IMR-90 (cell line): Measurements from ENCODE around the gene ETFA. TPM values are rescaled to one million over a fixed set of nuclear protein-coding genes. Genes with fewer than 3 reads are reported as not detected.

Experiments
- ATAC-seq: fragments of 200-7000 bp; cut with Tn5 transposase; 2 replicates; pipeline ENCODE4 v1.9.1; 2020; ENCODE audit warnings: low read depth, mild to moderate bottlenecking, moderate library complexity
- BruUV-seq: library from RNA; stranded (reverse); fragments of 400-500 nt; replicated peaks from 2 replicates; lab custom pipeline; 2021; lab: Mats Ljungman, UMichigan
- CTCF ChIA-PET: fragments of 300-600 bp; formaldehyde crosslinking; extraction: SDS; loops from one replicate; lab custom pipeline; 2021; ENCODE audit warnings: antibody characterized with exemption; lab: Yijun Ruan, JAX
- POLR2A ChIA-PET: fragments of 300-600 bp; sonication (Branson Sonifier 250); formaldehyde crosslinking; loops from one replicate; lab custom pipeline; 2022; ENCODE audit warnings: antibody characterized with exemption; ENCODE audit not compliant: unreplicated experiment; lab: Charles Lee
- DNase-seq: peaks from one replicate; pipeline ENCODE4 v3.0.0; 2013
- H2AFZ ChIP-seq: replicated peaks from 2 replicates; pipeline ENCODE3; 2013; ENCODE audit warnings: low read length, mild to moderate bottlenecking; ENCODE audit not compliant: poor library complexity
- H2AK5ac ChIP-seq: 2 replicates; pipeline ENCODE4 v1.6.1; 2013; ENCODE audit warnings: low read depth, low read length, inconsistent platforms
- H2AK9ac ChIP-seq: replicated peaks from 2 replicates; pipeline ENCODE3; 2013; ENCODE audit warnings: mild to moderate bottlenecking, low read depth, low read length, moderate library complexity; ENCODE audit not compliant: poor library complexity
- H2BK120ac ChIP-seq: 2 replicates; pipeline ENCODE4 v1.6.1; 2013; ENCODE audit warnings: low read depth, low read length, inconsistent platforms
- H2BK15ac ChIP-seq: 3 replicates; pipeline ENCODE4 v1.6.1; 2013; ENCODE audit warnings: low read depth, low read length, inconsistent platforms
- H2BK20ac ChIP-seq: 2 replicates; pipeline ENCODE4 v1.6.1; 2013; ENCODE audit warnings: low read depth, mild to moderate bottlenecking, inconsistent platforms, low read length, moderate library complexity
- H2BK5ac ChIP-seq: 2 replicates; pipeline ENCODE4 v1.6.1; 2013; ENCODE audit warnings: mild to moderate bottlenecking, low read depth, low read length, inconsistent platforms; ENCODE audit not compliant: poor library complexity, severe bottlenecking
- H3K14ac ChIP-seq: replicated peaks from 2 replicates; pipeline ENCODE4 v1.6.1; 2013; ENCODE audit warnings: low read depth, low read length, inconsistent platforms
- H3K18ac ChIP-seq: 2 replicates; pipeline ENCODE4 v1.6.1; 2013; ENCODE audit warnings: low read depth, low read length, control low read depth
- H3K23ac ChIP-seq: 2 replicates; pipeline ENCODE4 v1.6.1; 2013; ENCODE audit warnings: low read depth, low read length, inconsistent platforms
- H3K27ac ChIP-seq: 2 replicates; pipeline ENCODE4 v1.5.1; 2013; ENCODE audit warnings: mild to moderate bottlenecking, control low read depth, low read length; ENCODE audit not compliant: insufficient read depth
- H3K27me3 ChIP-seq: 2 replicates; pipeline ENCODE4 v1.6.1; 2013; ENCODE audit warnings: low read length; ENCODE audit not compliant: control insufficient read depth, insufficient read depth
- H3K36me3 ChIP-seq: 2 replicates; pipeline ENCODE4 v1.6.1; 2013; ENCODE audit warnings: low read length, mixed read lengths; ENCODE audit not compliant: control insufficient read depth, insufficient read depth
- H3K4ac ChIP-seq: 2 replicates; pipeline ENCODE4 v1.6.1; 2013; ENCODE audit warnings: low read depth, low read length, inconsistent platforms
- H3K4me1 ChIP-seq: 2 replicates; pipeline ENCODE4 v1.6.1; 2013; ENCODE audit warnings: low read length, mixed read lengths; ENCODE audit not compliant: control insufficient read depth, insufficient read depth
- H3K4me2 ChIP-seq: 2 replicates; pipeline ENCODE4 v1.6.1; 2013; ENCODE audit warnings: low read depth, mild to moderate bottlenecking, control low read depth, low read length, moderate library complexity
- H3K4me3 ChIP-seq: 2 replicates; pipeline ENCODE4 v1.5.1; 2013; ENCODE audit warnings: low read depth, mild to moderate bottlenecking, control low read depth, low read length, moderate library complexity; ENCODE audit not compliant: insufficient read depth
- H3K56ac ChIP-seq: 2 replicates; pipeline ENCODE4 v1.6.1; 2013; ENCODE audit warnings: low read length, inconsistent platforms; ENCODE audit not compliant: insufficient read depth; ENCODE audit errors: extremely low read depth
- H3K79me1 ChIP-seq, 2 experiments: 2 replicates each; pipeline ENCODE4 v1.6.1; 2013; ENCODE audit warnings: low read length in 2 of 2, inconsistent platforms in 1 of 2, low read depth in 1 of 2
- H3K9ac ChIP-seq: 2 replicates; pipeline ENCODE4 v1.6.1; 2013; ENCODE audit warnings: low read depth, low read length, control low read depth
- H3K9me1 ChIP-seq: 2 replicates; pipeline ENCODE4 v1.6.1; 2013; ENCODE audit warnings: low read length, inconsistent platforms; ENCODE audit not compliant: insufficient read depth
- H3K9me3 ChIP-seq: 2 replicates; pipeline ENCODE4 v1.6.1; 2013; ENCODE audit warnings: low read length; ENCODE audit not compliant: control insufficient read depth, insufficient read depth
- H4K20me1 ChIP-seq: 2 replicates; pipeline ENCODE4 v1.6.1; 2013; ENCODE audit warnings: low read length, inconsistent platforms; ENCODE audit not compliant: insufficient read depth
- H4K5ac ChIP-seq: 2 replicates; pipeline ENCODE4 v1.6.1; 2013; ENCODE audit warnings: mild to moderate bottlenecking, low read depth, low read length, control low read depth
- H4K8ac ChIP-seq, 2 experiments: 2 replicates each; pipeline ENCODE4 v1.6.1; 2013; ENCODE audit warnings: low read depth in 2 of 2, low read length in 2 of 2, control low read depth in 1 of 2, inconsistent platforms in 1 of 2
- H4K91ac ChIP-seq: 2 replicates; pipeline ENCODE4 v1.6.1; 2013; ENCODE audit warnings: low read depth, low read length, inconsistent platforms; ENCODE audit not compliant: insufficient read depth
- CHD1 ChIP-seq: IDR thresholded peaks from 2 replicates; pipeline ENCODE4 v1.6.1; 2012; ENCODE audit warnings: low read depth, low read length, improper control_type of control experiment
- FOS ChIP-seq: fragments of 150-350 bp; IDR thresholded peaks from 2 replicates; pipeline ENCODE4 v1.6.1; 2016; ENCODE audit warnings: low read depth, low read length
- MAFK ChIP-seq: IDR thresholded peaks from 2 replicates; pipeline ENCODE4 v1.6.1; 2012; ENCODE audit warnings: low read depth, low read length, improper control_type of control experiment
- MAZ ChIP-seq: IDR thresholded peaks from 2 replicates; pipeline ENCODE4 v1.6.1; 2012; ENCODE audit warnings: low read depth, mild to moderate bottlenecking, low read length, improper control_type of control experiment, moderate library complexity, borderline replicate concordance
- MXI1 ChIP-seq: IDR thresholded peaks from 2 replicates; pipeline ENCODE4 v1.6.1; 2012; ENCODE audit warnings: low read depth, mild to moderate bottlenecking, low read length, moderate library complexity, borderline replicate concordance
- NFE2L2 ChIP-seq: fragments of 150-350 bp; IDR thresholded peaks from 2 replicates; pipeline ENCODE4 v1.6.1; 2016; ENCODE audit warnings: low read depth, mild to moderate bottlenecking, low read length
- RAD21 ChIP-seq: IDR thresholded peaks from 2 replicates; pipeline ENCODE4 v1.6.1; 2012; ENCODE audit warnings: low read length, improper control_type of control experiment
- RCOR1 ChIP-seq: IDR thresholded peaks from 2 replicates; pipeline ENCODE4 v1.6.1; 2012; ENCODE audit warnings: mild to moderate bottlenecking, low read length, improper control_type of control experiment; ENCODE audit not compliant: insufficient replicate concordance
- RFX5 ChIP-seq: IDR thresholded peaks from 2 replicates; pipeline ENCODE4 v1.8.0; 2012; ENCODE audit warnings: low read depth, mild to moderate bottlenecking, low read length, moderate library complexity
- SMC3 ChIP-seq: fragments of 150-350 bp; IDR thresholded peaks from 2 replicates; pipeline ENCODE4 v1.6.1; 2016; ENCODE audit warnings: low read depth, mild to moderate bottlenecking, antibody characterized with exemption, low read length, moderate library complexity
- USF2 ChIP-seq: fragments of 150-350 bp; IDR thresholded peaks from 2 replicates; pipeline ENCODE4 v1.6.1; 2017; ENCODE audit warnings: mild to moderate bottlenecking, antibody characterized with exemption, low read length, low read depth
- WGBS, 2 experiments: methylation state at CpG; one replicate each; pipeline versions ENCODE4 v1.1.5 to v1.1.7; 2013; ENCODE audit warnings: missing lambda C conversion rate in 2 of 2; ENCODE audit not compliant: insufficient read length in 1 of 2; ENCODE audit errors: extremely low coverage in 2 of 2; 5-methylcytosine and 5-hydroxymethylcytosine counted together
- dilution Hi-C: fragments of 300-500 bp; cut with HindIII; formaldehyde crosslinking; loops from one replicate; pipeline ENCODE4 v1.14.3; 2018; ENCODE audit warnings: low sequenced_read_pairs; ENCODE audit not compliant: unreplicated experiment
- in situ Hi-C: fragments of 300-500 bp; cut with MboI; formaldehyde crosslinking; loops from 3 replicates; pipeline ENCODE4 v1.14.3; 2019; ENCODE audit warnings: low sequenced_read_pairs, inconsistent platforms, mixed read lengths
- intact Hi-C: fragments of 100-400 bp; cut with micrococcal nuclease; formaldehyde crosslinking; loops from 2 replicates; pipeline ENCODE4 v1.10.0; 2022
- polyA plus RNA-seq, 3 experiments: library from polyadenylated mRNA; depleted of rRNA; stranded (reverse); fragments of >200 nt; gene quantifications; 2 replicates each; pipeline ENCODE4 v1.2.3, GENCODE V29; 2012; ENCODE audit warnings: low replicate concordance in 1 of 3
- total RNA-seq: library from RNA; depleted of rRNA; stranded (reverse); fragments of >200 nt; gene quantifications from 2 replicates; pipeline ENCODE4 v1.2.3, GENCODE V29; 2012
- TF ChIP-seq, protein P1 (sequence below): fragments of 150-350 bp; IDR thresholded peaks from 2 replicates; pipeline ENCODE4 v1.6.1; 2016; ENCODE audit warnings: low read depth, mild to moderate bottlenecking, low read length, moderate library complexity, borderline replicate concordance
- TF ChIP-seq, protein P2 (sequence below): conservative IDR thresholded peaks from 2 replicates; pipeline ENCODE4 v1.5.1; 2012; ENCODE audit warnings: mild to moderate bottlenecking, low read depth, low read length, improper control_type of control experiment

ETFA gene
- total and polyA plus RNA-seq, 2 of the 4 experiments (the other 2 are of a cell fraction): 115 to 172 TPM

DNA sequence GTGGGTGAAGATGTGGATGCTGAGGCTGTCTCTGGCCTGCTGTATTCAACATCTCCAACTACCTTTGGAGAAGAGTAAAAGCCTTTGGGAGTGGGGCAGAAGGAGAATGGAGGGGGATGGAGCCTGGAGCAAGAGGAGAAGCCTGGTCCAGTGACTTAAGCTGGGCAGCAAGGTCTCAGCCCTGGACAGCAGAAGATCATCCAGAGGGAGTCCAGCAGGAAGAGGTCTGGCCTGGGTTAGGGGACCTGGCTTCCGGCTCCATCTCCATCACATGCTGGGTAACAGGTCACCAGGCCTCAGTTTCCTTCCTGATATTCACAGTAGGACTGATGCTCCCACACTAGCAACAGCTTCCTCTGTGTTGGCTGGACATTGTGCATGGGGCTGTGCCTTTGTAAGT, 21.5 kb upstream of the ETFA start:
- POLR2A ChIA-PET: no interaction called here
- Histone ChIP-seq H3K27ac (no peak overlapping the region), H2BK15ac (no peak overlapping the region), H3K4me1 (peaks cover 5% of the 10 kb centered on the region), H2AFZ (no peak overlapping the region), H3K18ac (no peak overlapping the region), H2AK9ac (no peak overlapping the region), H3K4ac (no peak overlapping the region), H3K23ac (no peak overlapping the region), H3K14ac (no peak overlapping the region), H3K4me2 (no peak overlapping the region), H2BK120ac (no peak overlapping the region), H2AK5ac (no peak overlapping the region), H3K27me3 (no peaks in the 10 kb centered on the region), H3K9me1 (peaks cover 3% of the 10 kb centered on the region; the same call in 1 of the 2 replicates), H3K9me3 (no peaks in the 10 kb centered on the region), H3K9ac (no peak overlapping the region), H4K5ac (no peak overlapping the region), H2BK5ac (no peak overlapping the region), H3K56ac (no peak overlapping the region), H4K91ac (no peak overlapping the region), H3K4me3 (no peak overlapping the region), H4K20me1 (no peaks in the 10 kb centered on the region), H4K8ac (no peak overlapping the region), H3K79me1 (peaks cover 0 to 7% of the 10 kb centered on the region in 2 experiments; a peak in 1 of 4 replicates), H3K36me3 (no peaks in the 10 kb centered on the region), H2BK20ac (no peak overlapping the region)
- no TSS peak for BruUV-seq
- no CpG with 5 or more reads among the region's 1 CpG for WGBS, 2 experiments
- CTCF ChIA-PET: no interaction called here
- intact Hi-C loops (no loop called here), dilution Hi-C loops (no loop called here), in situ Hi-C loops (loop anchor here (5.0 kb wide), 1 partner anchor 135 kb away; no protein-coding TSS in a partner anchor)
- ATAC-seq (no peak), DNase-seq (no peak)
- TF ChIP-seq RFX5: no peak
- TF ChIP-seq, protein P1, sequence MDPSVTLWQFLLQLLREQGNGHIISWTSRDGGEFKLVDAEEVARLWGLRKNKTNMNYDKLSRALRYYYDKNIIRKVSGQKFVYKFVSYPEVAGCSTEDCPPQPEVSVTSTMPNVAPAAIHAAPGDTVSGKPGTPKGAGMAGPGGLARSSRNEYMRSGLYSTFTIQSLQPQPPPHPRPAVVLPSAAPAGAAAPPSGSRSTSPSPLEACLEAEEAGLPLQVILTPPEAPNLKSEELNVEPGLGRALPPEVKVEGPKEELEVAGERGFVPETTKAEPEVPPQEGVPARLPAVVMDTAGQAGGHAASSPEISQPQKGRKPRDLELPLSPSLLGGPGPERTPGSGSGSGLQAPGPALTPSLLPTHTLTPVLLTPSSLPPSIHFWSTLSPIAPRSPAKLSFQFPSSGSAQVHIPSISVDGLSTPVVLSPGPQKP: no peak
- no peak for TF ChIP-seq RAD21
- TF ChIP-seq FOS: no peak
- TF ChIP-seq NFE2L2: no peak
- TF ChIP-seq, protein P2, sequence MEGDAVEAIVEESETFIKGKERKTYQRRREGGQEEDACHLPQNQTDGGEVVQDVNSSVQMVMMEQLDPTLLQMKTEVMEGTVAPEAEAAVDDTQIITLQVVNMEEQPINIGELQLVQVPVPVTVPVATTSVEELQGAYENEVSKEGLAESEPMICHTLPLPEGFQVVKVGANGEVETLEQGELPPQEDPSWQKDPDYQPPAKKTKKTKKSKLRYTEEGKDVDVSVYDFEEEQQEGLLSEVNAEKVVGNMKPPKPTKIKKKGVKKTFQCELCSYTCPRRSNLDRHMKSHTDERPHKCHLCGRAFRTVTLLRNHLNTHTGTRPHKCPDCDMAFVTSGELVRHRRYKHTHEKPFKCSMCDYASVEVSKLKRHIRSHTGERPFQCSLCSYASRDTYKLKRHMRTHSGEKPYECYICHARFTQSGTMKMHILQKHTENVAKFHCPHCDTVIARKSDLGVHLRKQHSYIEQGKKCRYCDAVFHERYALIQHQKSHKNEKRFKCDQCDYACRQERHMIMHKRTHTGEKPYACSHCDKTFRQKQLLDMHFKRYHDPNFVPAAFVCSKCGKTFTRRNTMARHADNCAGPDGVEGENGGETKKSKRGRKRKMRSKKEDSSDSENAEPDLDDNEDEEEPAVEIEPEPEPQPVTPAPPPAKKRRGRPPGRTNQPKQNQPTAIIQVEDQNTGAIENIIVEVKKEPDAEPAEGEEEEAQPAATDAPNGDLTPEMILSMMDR: no peak
- TF ChIP-seq MXI1: no peak
- TF ChIP-seq USF2: no peak
- TF ChIP-seq MAZ: no peak
- TF ChIP-seq CHD1: no peak
- no peak for TF ChIP-seq MAFK
- TF ChIP-seq RCOR1: no peak
- TF ChIP-seq SMC3: no peak
